MM.1S (cell line): ENCODE data around the gene SELENOO.
A peak's percentile ranks its signal among the peaks of the same experiment; 100 is the strongest.

Experiments
- DNase-seq: peaks from one replicate; pipeline ENCODE4 v3.0.0-alpha.2; 2015
- H2AFZ ChIP-seq: fragments of 300-600 bp; sonication (generic); 2 replicates; pipeline ENCODE4 v1.6.0; 2016; ENCODE audit warnings: antibody characterized with exemption, low read length
- H3F3A ChIP-seq: fragments of 300-600 bp; sonication (generic); 2 replicates; pipeline ENCODE4 v1.6.1; 2016; ENCODE audit warnings: mild to moderate bottlenecking, antibody characterized with exemption, low read length, moderate library complexity, mixed read lengths; ENCODE audit not compliant: insufficient read depth
- H3K27ac ChIP-seq: fragments of 300-600 bp; sonication (generic); 2 replicates; pipeline ENCODE4 v1.5.1; 2016; ENCODE audit warnings: mild to moderate bottlenecking, low read length
- H3K27me3 ChIP-seq: fragments of 300-600 bp; sonication (generic); replicated peaks from 2 replicates; pipeline ENCODE4 v1.6.0; 2016; ENCODE audit warnings: low read length; ENCODE audit not compliant: insufficient read depth
- H3K36me3 ChIP-seq: fragments of 300-600 bp; sonication (generic); replicated peaks from 2 replicates; pipeline ENCODE4 v1.6.1; 2016; ENCODE audit warnings: mild to moderate bottlenecking, low read length, mixed read lengths; ENCODE audit not compliant: insufficient read depth
- H3K4me1 ChIP-seq: fragments of 300-600 bp; sonication (generic); 2 replicates; pipeline ENCODE4 v1.6.1; 2016; ENCODE audit warnings: low read length, mixed read lengths
- H3K4me2 ChIP-seq: fragments of 300-600 bp; sonication (generic); 2 replicates; pipeline ENCODE4 v1.6.0; 2016; ENCODE audit warnings: low read depth, low read length
- H3K4me3 ChIP-seq: fragments of 300-600 bp; sonication (generic); 2 replicates; pipeline ENCODE4 v1.5.1; 2016; ENCODE audit warnings: low read length, mixed read lengths
- H3K79me2 ChIP-seq: fragments of 300-600 bp; sonication (generic); 2 replicates; pipeline ENCODE4 v1.6.1; 2016; ENCODE audit warnings: mixed run types, low read length, mixed read lengths
- H3K9ac ChIP-seq: fragments of 300-600 bp; sonication (generic); 2 replicates; pipeline ENCODE4 v1.6.1; 2016; ENCODE audit warnings: low read length, mixed read lengths
- H3K9me2 ChIP-seq: fragments of 300-600 bp; sonication (generic); replicated peaks from 2 replicates; pipeline ENCODE4 v1.6.1; 2016; ENCODE audit warnings: mild to moderate bottlenecking, low read length, mixed read lengths; ENCODE audit not compliant: insufficient read depth
- H3K9me3 ChIP-seq: fragments of 300-600 bp; sonication (generic); replicated peaks from 2 replicates; pipeline ENCODE4 v1.6.1; 2016; ENCODE audit warnings: mild to moderate bottlenecking, low read length, mixed read lengths; ENCODE audit not compliant: insufficient read depth
- H4K20me1 ChIP-seq: fragments of 300-600 bp; sonication (generic); 2 replicates; pipeline ENCODE4 v1.6.1; 2016; ENCODE audit warnings: mild to moderate bottlenecking, low read length, moderate library complexity, mixed read lengths; ENCODE audit not compliant: insufficient read depth
- CTCF ChIP-seq: fragments of 300-600 bp; sonication (generic); IDR thresholded peaks from 2 replicates; pipeline ENCODE4 v1.5.1; 2016; ENCODE audit warnings: antibody characterized with exemption, low read length, mixed read lengths
- EZH2 ChIP-seq: fragments of 300-600 bp; sonication (generic); optimal IDR thresholded peaks from 2 replicates; pipeline ENCODE3; 2017; ENCODE audit warnings: low read depth, mild to moderate bottlenecking, antibody characterized with exemption, low read length, mixed read lengths
- EZH2phosphoT487 ChIP-seq: fragments of 300-600 bp; sonication (generic); IDR thresholded peaks from 2 replicates; pipeline ENCODE4 v1.6.1; 2018; ENCODE audit warnings: antibody characterized with exemption, low read length

SELENOO gene

GRCh38 chr22:50199251-50199721 lies 1.5 kb upstream of the SELENOO start:
- Histone ChIP-seq H3K9me3 (no peaks in the 10 kb centered on the region), H3K9me2 (no peaks in the 10 kb centered on the region), H3K9ac (no peak overlapping the region), H3K4me1 (peaks cover 7% of the 10 kb centered on the region; the same call in 1 of the 2 replicates), H4K20me1 (no peaks in the 10 kb centered on the region), H2AFZ (no peak overlapping the region), H3K4me2 (no peak overlapping the region), H3K27ac (no peak overlapping the region), H3F3A (0 out of 2 replicates have a peak, but pooled peaks cover 9% of the 10 kb centered on the region), H3K4me3 (no peak overlapping the region), H3K27me3 (no peaks in the 10 kb centered on the region), H3K36me3 (no peaks in the 10 kb centered on the region; the same call in 1 of the 2 replicates), H3K79me2 (peaks cover 22% of the 10 kb centered on the region)
- TF ChIP-seq EZH2phosphoT487 (no peak), CTCF (no peak), EZH2 (no peak)
- no peak for DNase-seq

GRCh38 chr22:50199829-50200460 lies 866 bp upstream of the SELENOO start:
- no peaks in the 10 kb centered on the region for H3K9me2 ChIP-seq

GRCh38 chr22:50201191-50202129 lies 649 bp downstream of the SELENOO start:
- no peaks in the 10 kb centered on the region for H3K9me2 ChIP-seq

More at GRCh38 chr22:50199829-50200460, 866 bp upstream of the SELENOO start:
- Histone ChIP-seq H2AFZ (peak overlapping the region; percentile 43; the same call in 1 of the 2 replicates), H3K4me2 (peak overlapping the region; percentile 62), H3K27me3 (no peaks in the 10 kb centered on the region), H3K27ac (no peak overlapping the region), H3K9ac (peak overlapping the region; percentile 48), H3F3A (0 out of 2 replicates have a peak, but pooled peaks cover 9% of the 10 kb centered on the region), H3K4me1 (peaks cover 7% of the 10 kb centered on the region; the same call in 1 of the 2 replicates), H3K79me2 (peaks cover 18% of the 10 kb centered on the region), H3K9me3 (no peaks in the 10 kb centered on the region), H4K20me1 (no peaks in the 10 kb centered on the region), H3K4me3 (peak overlapping the region; percentile 68), H3K36me3 (no peaks in the 10 kb centered on the region)
- no peak for TF ChIP-seq EZH2phosphoT487
- TF ChIP-seq EZH2, result no peak
- no peak for TF ChIP-seq CTCF
- no peak for DNase-seq

More at GRCh38 chr22:50201191-50202129, 649 bp downstream of the SELENOO start:
- peaks cover 7% of the 10 kb centered on the region; the same call in 1 of the 2 replicates for H3K4me1 ChIP-seq
- no peaks in the 10 kb centered on the region for H3K27me3 ChIP-seq
- H3K4me2 ChIP-seq, result peak overlapping the region; percentile 90
- 0 out of 2 replicates have a peak, but pooled peaks cover 9% of the 10 kb centered on the region for H3F3A ChIP-seq
- H2AFZ ChIP-seq, result 0 out of 2 replicates have a peak overlapping the region, but pooled peaks have one; percentile 23
- H3K9me3 ChIP-seq, result no peaks in the 10 kb centered on the region
- no peaks in the 10 kb centered on the region for H4K20me1 ChIP-seq
- H3K9ac ChIP-seq, result peak overlapping the region; percentile 45; the same call in 1 of the 2 replicates
- H3K79me2 ChIP-seq, result peaks cover 17% of the 10 kb centered on the region
- no peak for DNase-seq
- TF ChIP-seq EZH2phosphoT487 (no peak), CTCF (no peak), EZH2 (no peak)
- H3K4me3 ChIP-seq, result peak overlapping the region; percentile 77
- H3K36me3 ChIP-seq, result no peaks in the 10 kb centered on the region
- H3K27ac ChIP-seq, result no peak overlapping the region
